ENCODE results near the gene ZNF658.
"Not testable (repeated sequence)": the region's sequence is repeated elsewhere in the genome, so short reads cannot be mapped to it uniquely, and the experiment has no call there.

DNA sequence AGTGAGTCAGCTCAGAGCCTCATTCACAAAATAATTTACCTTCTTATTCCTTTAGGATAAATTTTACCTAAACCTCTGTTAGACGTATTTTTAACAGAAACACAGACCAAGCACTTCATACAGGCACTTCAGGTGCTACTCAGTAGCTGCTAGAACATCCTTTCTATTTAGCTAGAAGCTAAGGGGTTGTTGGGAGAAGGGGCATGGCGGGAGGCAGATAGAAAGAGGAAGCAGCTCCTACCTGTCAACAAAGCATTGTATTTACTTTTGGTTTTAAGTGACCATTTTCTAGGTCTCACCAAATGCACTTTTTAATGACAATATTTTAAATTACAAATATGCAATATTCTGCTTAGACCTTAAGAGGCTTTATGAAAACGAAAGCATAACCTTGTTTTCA lies 19.9 kb upstream of the ZNF658 start:
- TF ChIP-seq EZH2 (IDR thresholded peaks at IDR 0.05; ENCODE audit: insufficient read depth, low read length): not testable (repeated sequence)
- TF ChIP-seq, protein P1, sequence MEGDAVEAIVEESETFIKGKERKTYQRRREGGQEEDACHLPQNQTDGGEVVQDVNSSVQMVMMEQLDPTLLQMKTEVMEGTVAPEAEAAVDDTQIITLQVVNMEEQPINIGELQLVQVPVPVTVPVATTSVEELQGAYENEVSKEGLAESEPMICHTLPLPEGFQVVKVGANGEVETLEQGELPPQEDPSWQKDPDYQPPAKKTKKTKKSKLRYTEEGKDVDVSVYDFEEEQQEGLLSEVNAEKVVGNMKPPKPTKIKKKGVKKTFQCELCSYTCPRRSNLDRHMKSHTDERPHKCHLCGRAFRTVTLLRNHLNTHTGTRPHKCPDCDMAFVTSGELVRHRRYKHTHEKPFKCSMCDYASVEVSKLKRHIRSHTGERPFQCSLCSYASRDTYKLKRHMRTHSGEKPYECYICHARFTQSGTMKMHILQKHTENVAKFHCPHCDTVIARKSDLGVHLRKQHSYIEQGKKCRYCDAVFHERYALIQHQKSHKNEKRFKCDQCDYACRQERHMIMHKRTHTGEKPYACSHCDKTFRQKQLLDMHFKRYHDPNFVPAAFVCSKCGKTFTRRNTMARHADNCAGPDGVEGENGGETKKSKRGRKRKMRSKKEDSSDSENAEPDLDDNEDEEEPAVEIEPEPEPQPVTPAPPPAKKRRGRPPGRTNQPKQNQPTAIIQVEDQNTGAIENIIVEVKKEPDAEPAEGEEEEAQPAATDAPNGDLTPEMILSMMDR (IDR thresholded peaks at IDR 0.05; ENCODE audit: insufficient read depth, low read depth, low read length): not testable (repeated sequence)

Measured in astrocyte (in vitro differentiated cells and primary cell).